Stimulated activated CD4-positive, alpha-beta T cell treated with anti-CD3 and anti-CD28 coated beads, Interleukin-2, amount 100 ng/mL, for 48 hours (primary cell): ENCODE measurements around the gene CHADL.

Experiments used
- DNase-seq, 2 donors: peaks; one replicate each; pipeline ENCODE4 v3.0.0-alpha.2; 2020

The CHADL gene

GRCh38 chr22:41254230-41254629 is 13.5 kb upstream of the CHADL start:
- DNase-seq, result no peak

GRCh38 chr22:41252365-41252764 is 11.6 kb upstream of the CHADL start:
- DNase-seq, result no peak

- DNase-seq, result no peak
These were observed 9.4 kb upstream of the CHADL start for GRCh38 chr22:41250127-41250526.

GRCh38 chr22:41249442-41249841 is 8.7 kb upstream of the CHADL start:
- no peak for DNase-seq

GRCh38 chr22:41248758-41249157 is 8.0 kb upstream of the CHADL start:
- DNase-seq, result no peak

- DNase-seq, result no peak
These were observed 7.6 kb upstream of the CHADL start for GRCh38 chr22:41248314-41248713.

- DNase-seq, result no peak
These were observed 7.0 kb upstream of the CHADL start for GRCh38 chr22:41247703-41248102.

GRCh38 chr22:41245917-41246499 is 5.3 kb upstream of the CHADL start:
- DNase-seq, result no peak

- DNase-seq, result no peak
These were observed 2.6 kb upstream of the CHADL start for GRCh38 chr22:41243361-41243760.

- DNase-seq, result no peak
These were observed 1.8 kb upstream of the CHADL start for GRCh38 chr22:41242396-41243117.

- DNase-seq, result no peak
These were observed 474 bp upstream of the CHADL start for GRCh38 chr22:41241133-41241676.

GRCh38 chr22:41239443-41240128 is 1.1 kb downstream of the CHADL start:
- DNase-seq, result no peak

GRCh38 chr22:41238570-41239442 is 1.9 kb downstream of the CHADL start:
- DNase-seq, result no peak

GRCh38 chr22:41237707-41238569 is 2.8 kb downstream of the CHADL start:
- DNase-seq, result peak; percentile 64 to 75

GRCh38 chr22:41237036-41237706 is 3.6 kb downstream of the CHADL start:
- DNase-seq, result no peak

- DNase-seq, result no peak
These were observed 5.7 kb downstream of the CHADL start for GRCh38 chr22:41234815-41235695.

- no peak for DNase-seq
These were observed 9.4 kb downstream of the CHADL start for GRCh38 chr22:41231369-41231768.

GRCh38 chr22:41230401-41230785 is 10.3 kb downstream of the CHADL start:
- no peak for DNase-seq

GRCh38 chr22:41229730-41230400 is 10.9 kb downstream of the CHADL start:
- no peak for DNase-seq

GRCh38 chr22:41229215-41229614 is 11.5 kb downstream of the CHADL start:
- no peak for DNase-seq
